ENCODE results near the gene IGIP.

DNA sequence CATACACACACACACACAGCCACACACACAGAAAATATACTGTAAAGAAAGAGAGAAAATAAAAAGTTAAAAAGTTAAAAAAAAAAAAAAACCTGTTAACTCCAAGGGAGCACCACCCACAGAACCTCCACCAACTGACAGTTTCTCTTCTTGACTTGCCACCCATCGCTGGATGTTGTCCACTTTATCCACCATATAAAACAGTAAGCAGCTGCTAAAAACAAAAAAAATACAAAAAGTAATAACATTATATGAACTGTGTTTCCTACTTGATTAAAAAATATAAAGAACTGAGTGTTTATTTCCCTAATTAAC lies 10.6 kb upstream of the IGIP start:
- TF ChIP-seq, protein P1, sequence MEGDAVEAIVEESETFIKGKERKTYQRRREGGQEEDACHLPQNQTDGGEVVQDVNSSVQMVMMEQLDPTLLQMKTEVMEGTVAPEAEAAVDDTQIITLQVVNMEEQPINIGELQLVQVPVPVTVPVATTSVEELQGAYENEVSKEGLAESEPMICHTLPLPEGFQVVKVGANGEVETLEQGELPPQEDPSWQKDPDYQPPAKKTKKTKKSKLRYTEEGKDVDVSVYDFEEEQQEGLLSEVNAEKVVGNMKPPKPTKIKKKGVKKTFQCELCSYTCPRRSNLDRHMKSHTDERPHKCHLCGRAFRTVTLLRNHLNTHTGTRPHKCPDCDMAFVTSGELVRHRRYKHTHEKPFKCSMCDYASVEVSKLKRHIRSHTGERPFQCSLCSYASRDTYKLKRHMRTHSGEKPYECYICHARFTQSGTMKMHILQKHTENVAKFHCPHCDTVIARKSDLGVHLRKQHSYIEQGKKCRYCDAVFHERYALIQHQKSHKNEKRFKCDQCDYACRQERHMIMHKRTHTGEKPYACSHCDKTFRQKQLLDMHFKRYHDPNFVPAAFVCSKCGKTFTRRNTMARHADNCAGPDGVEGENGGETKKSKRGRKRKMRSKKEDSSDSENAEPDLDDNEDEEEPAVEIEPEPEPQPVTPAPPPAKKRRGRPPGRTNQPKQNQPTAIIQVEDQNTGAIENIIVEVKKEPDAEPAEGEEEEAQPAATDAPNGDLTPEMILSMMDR (IDR thresholded peaks at IDR 0.05) = no peak
- no peak for TF ChIP-seq EZH2 (IDR thresholded peaks at IDR 0.05; ENCODE audit: borderline replicate concordance, insufficient read depth, low read depth, low read length, poor library complexity, severe bottlenecking)
